Prostate gland (tissue), 2 donors: ENCODE results near the gene MAGI2. TPM values are rescaled to one million over a fixed set of nuclear protein-coding genes. Genes with fewer than 3 reads are reported as not detected.

Source experiments
- DNase-seq: peaks from one replicate; pipeline ENCODE4 v3.0.0-alpha.2; 2019; ENCODE audit warnings: low spot score
- H3K27ac ChIP-seq, 2 donors: fragments of 200-600 bp; sonication (generic); 2 replicates each; pipeline ENCODE4 v1.5.1; 2017 to 2019
- H3K27me3 ChIP-seq: fragments of 200-600 bp; sonication (generic); replicated peaks from 2 replicates; pipeline ENCODE4 v1.5.1; 2019; ENCODE audit not compliant: insufficient read depth
- H3K36me3 ChIP-seq, 2 donors: fragments of 200-600 bp; sonication (generic); 1 replicate in 1 of 2; 2 replicates in 1 of 2; pipeline versions ENCODE4 v1.5.1 to v1.8.1; 2017 to 2019
- H3K4me1 ChIP-seq: fragments of 200-600 bp; sonication (generic); replicated peaks from 2 replicates; pipeline ENCODE4 v1.5.1; 2019
- H3K4me3 ChIP-seq, 2 donors: fragments of 200-600 bp; sonication (generic); 2 replicates each; pipeline ENCODE4 v1.5.1; 2017 to 2019
- H3K9me3 ChIP-seq: fragments of 200-600 bp; sonication (generic); 2 replicates; pipeline ENCODE4 v1.5.1; 2017
- POLR2A ChIP-seq: fragments of 450-650 bp; IDR thresholded peaks from one replicate; pipeline ENCODE4 v1.6.1; 2016; ENCODE audit warnings: antibody characterized with exemption, mild to moderate bottlenecking
- POLR2AphosphoS5 ChIP-seq: sonication (generic); formaldehyde crosslinking; IDR thresholded peaks from one replicate; pipeline ENCODE4 v1.6.1; 2017; ENCODE audit warnings: antibody characterized with exemption
- WGBS: methylation state at CpG from one replicate; pipeline ENCODE4 v1.1.5; 2018; 5-methylcytosine and 5-hydroxymethylcytosine counted together
- intact Hi-C: fragments of 100-400 bp; cut with DNase I; formaldehyde crosslinking; loops from one replicate; pipeline ENCODE4 v1.14.2; 2022
- total RNA-seq, 2 donors: library from RNA; depleted of rRNA; stranded (reverse); fragments of >200 nt; gene quantifications; one replicate each; pipeline ENCODE4 v1.1.0, GENCODE V29; 2016
- TF ChIP-seq, protein P1 (sequence below), 4 experiments: fragments of 200-600 bp in 2 of 4; fragments of 450-650 bp in 2 of 4; sonication (generic) in 2 of 4; IDR thresholded peaks; 1 replicate in 3 of 4; 2 replicates in 1 of 4; pipeline ENCODE4 v1.5.1; 2016 to 2019; ENCODE audit warnings: antibody characterized with exemption in 4 of 4, mild to moderate bottlenecking in 2 of 4, moderate library complexity in 2 of 4

MAGI2 gene
- total RNA-seq, 2 donors from 2014 or later, result 27.1 to 31.3 TPM

DNA sequence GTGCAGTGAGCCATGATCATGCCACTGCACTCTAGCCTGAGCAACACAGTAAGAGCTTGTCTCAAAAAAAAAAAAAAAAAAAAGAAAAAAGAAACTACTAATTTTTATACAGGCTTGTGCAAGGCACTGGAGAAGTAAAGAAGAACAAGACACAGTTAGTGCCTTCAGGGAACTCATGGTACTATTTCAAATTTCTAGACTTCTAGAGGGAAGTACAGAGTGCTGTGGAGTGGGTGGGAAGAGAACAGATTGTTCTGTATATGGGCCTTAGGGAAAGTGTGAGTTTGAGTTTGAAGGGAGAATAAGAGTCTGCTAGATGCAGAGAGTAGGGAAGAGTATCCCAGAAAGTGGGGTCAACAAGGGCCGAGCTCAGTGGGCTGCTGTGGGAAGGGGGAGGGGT, 1420.1 kb downstream of the MAGI2 start:
- TF ChIP-seq POLR2AphosphoS5, result no peak
- TF ChIP-seq POLR2A, result no peak
- TF ChIP-seq, protein P1, sequence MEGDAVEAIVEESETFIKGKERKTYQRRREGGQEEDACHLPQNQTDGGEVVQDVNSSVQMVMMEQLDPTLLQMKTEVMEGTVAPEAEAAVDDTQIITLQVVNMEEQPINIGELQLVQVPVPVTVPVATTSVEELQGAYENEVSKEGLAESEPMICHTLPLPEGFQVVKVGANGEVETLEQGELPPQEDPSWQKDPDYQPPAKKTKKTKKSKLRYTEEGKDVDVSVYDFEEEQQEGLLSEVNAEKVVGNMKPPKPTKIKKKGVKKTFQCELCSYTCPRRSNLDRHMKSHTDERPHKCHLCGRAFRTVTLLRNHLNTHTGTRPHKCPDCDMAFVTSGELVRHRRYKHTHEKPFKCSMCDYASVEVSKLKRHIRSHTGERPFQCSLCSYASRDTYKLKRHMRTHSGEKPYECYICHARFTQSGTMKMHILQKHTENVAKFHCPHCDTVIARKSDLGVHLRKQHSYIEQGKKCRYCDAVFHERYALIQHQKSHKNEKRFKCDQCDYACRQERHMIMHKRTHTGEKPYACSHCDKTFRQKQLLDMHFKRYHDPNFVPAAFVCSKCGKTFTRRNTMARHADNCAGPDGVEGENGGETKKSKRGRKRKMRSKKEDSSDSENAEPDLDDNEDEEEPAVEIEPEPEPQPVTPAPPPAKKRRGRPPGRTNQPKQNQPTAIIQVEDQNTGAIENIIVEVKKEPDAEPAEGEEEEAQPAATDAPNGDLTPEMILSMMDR (IDR thresholded peaks at IDR 0.05), result no peak
- 88% methylated on average over 1 of the region's 1 CpG for WGBS
- Histone ChIP-seq H3K27ac (no peak overlapping the region), H3K27me3 (no peaks in the 10 kb centered on the region), H3K9me3 (no peaks in the 10 kb centered on the region), H3K4me1 (no peaks in the 10 kb centered on the region), H3K4me3 (no peak overlapping the region), H3K36me3 (no peaks in the 10 kb centered on the region)
- no peak for DNase-seq
- intact Hi-C loops, result no loop called here

DNA sequence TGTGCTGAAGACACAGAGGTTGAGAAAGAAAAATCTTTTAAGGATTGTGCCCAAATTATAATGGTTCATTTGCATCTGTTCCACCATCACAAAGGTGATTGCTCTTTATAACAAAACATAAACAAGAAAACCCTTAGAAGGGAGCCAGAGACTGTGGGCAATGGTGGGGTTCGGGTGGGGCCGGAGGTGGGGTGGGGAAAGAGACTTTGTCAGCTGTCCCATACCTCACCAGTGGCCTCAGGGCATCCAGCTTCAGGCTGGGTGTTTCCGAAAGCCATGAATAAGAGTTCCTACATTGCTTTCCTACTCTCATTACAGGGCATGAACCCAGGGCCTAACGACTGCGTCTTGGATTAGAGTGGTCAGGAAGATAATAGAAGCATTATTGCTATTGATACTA, 1427.0 kb downstream of the MAGI2 start:
- intact Hi-C loops, result loop anchor here (10.0 kb wide), 2 partner anchors 108 to 198 kb away; no protein-coding TSS in a partner anchor
- Histone ChIP-seq H3K36me3 (no peaks in the 10 kb centered on the region), H3K4me1 (no peaks in the 10 kb centered on the region), H3K27ac (no peak overlapping the region), H3K27me3 (no peaks in the 10 kb centered on the region), H3K9me3 (no peaks in the 10 kb centered on the region), H3K4me3 (no peak overlapping the region)
- TF ChIP-seq, protein P1 (IDR thresholded peaks at IDR 0.05), result no peak
- WGBS, result 75% methylated on average over 5 of the region's 5 CpGs
- no peak for DNase-seq

DNA sequence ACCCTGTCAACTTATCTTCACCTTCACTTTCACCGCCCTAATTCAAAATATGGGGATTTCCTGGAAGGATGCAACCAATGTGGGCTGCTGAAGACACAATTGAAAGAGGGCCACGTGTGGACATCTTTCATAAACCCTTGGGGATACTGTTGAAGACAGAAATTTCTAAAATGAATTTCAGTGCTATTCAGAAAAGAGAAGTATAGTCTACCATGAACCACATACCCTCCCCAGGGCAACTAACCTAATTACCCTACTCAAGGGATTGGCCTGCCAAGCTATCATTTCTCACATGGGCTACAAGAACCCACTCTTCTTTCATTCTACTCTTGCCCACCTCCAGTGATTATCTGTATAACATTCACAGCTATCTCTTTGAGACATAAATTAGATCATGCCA, 1428.9 kb downstream of the MAGI2 start:
- no peak for DNase-seq
- intact Hi-C loops, result loop anchor here (5.0 to 10.0 kb wide), 3 partner anchors 110 to 1428 kb away; partner anchors contain the start of gene MAGI2

DNA sequence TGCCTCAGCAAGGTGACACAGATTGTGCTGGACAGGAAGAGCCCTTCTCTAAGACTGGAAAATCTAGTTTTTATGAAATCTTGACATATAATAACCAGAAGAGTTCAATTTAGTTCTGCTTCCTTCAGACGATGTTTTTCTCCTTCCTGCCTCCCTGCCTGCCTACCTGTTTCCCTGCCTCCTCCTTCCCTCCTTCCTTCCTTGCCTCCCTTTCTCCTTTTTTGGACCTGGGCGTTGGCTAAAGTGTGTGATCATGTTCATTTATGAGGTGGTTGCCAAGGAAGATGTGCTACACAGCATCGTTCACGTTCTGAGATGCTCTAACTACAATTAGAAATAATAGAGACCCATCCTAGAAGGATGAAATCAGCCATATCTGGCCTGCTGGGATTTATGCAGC, 1430.3 kb downstream of the MAGI2 start:
- Histone ChIP-seq H3K4me1 (peaks cover 2% of the 10 kb centered on the region), H3K4me3 (no peak overlapping the region), H3K36me3 (no peaks in the 10 kb centered on the region), H3K27ac (no peak overlapping the region), H3K27me3 (no peaks in the 10 kb centered on the region), H3K9me3 (no peaks in the 10 kb centered on the region)
- no peak for DNase-seq
- intact Hi-C loops, result loop anchor here (5.0 to 10.0 kb wide), 3 partner anchors 112 to 1429 kb away; partner anchors contain the start of gene MAGI2
- TF ChIP-seq POLR2AphosphoS5 (no peak), POLR2A (no peak)
- TF ChIP-seq, protein P1 (IDR thresholded peaks at IDR 0.05), result no peak
- 78% methylated on average over 4 of the region's 4 CpGs for WGBS

More for the DNA sequence above, 1428.9 kb downstream of the MAGI2 start:
- Histone ChIP-seq H3K36me3 (no peaks in the 10 kb centered on the region), H3K27me3 (no peaks in the 10 kb centered on the region), H3K27ac (no peak overlapping the region), H3K4me3 (no peak overlapping the region), H3K4me1 (no peaks in the 10 kb centered on the region), H3K9me3 (no peaks in the 10 kb centered on the region)
- WGBS, result 79% methylated on average over 2 of the region's 2 CpGs
- TF ChIP-seq, protein P1 (IDR thresholded peaks at IDR 0.05), result no peak
- TF ChIP-seq POLR2A, result no peak
- TF ChIP-seq POLR2AphosphoS5, result no peak

DNA sequence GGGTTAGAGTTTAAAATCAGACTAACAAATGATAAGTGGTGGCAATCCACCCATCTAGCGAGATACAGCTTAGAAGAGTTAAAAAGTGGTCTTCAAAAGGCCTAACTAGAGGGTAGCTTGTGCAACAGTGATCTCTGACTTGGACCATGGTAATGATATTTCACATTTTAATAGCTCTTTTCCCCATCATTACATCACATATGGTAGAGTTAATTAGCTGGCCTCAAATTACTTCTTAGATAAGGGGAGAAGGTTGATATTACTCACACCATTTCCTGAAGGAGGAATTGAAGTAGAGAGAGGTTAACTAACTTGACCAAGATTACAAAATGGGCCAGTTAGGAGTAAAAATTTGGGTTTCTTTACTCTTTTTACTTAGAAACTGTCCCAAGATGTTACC, 1431.3 kb downstream of the MAGI2 start:
- TF ChIP-seq POLR2A (no peak), POLR2AphosphoS5 (no peak)
- TF ChIP-seq, protein P1 (IDR thresholded peaks at IDR 0.05), result no peak
- intact Hi-C loops, result loop anchor here (5.0 to 10.0 kb wide), 3 partner anchors 113 to 1430 kb away; partner anchors contain the start of gene MAGI2
- Histone ChIP-seq H3K9me3 (no peaks in the 10 kb centered on the region), H3K27me3 (no peaks in the 10 kb centered on the region), H3K36me3 (no peaks in the 10 kb centered on the region), H3K4me3 (no peak overlapping the region), H3K27ac (no peak overlapping the region), H3K4me1 (peaks cover 2% of the 10 kb centered on the region)
- DNase-seq, result no peak
- 88% methylated on average over 1 of the region's 1 CpG for WGBS
